ACHN (cell line): ENCODE measurements around the gene SLC26A3.

ENCODE experiments used
- DNase-seq: peaks from one replicate; pipeline ENCODE4 v3.0.0-alpha.2; 2015
- in situ Hi-C: cut with HindIII; loops from 2 replicates; pipeline ENCODE4 v1.10.0; 2017; ENCODE audit warnings: low sequenced_read_pairs, low pct_ligation_motif_present, low pct_unique_long_range_greater_than_20kb

SLC26A3 gene

DNA sequence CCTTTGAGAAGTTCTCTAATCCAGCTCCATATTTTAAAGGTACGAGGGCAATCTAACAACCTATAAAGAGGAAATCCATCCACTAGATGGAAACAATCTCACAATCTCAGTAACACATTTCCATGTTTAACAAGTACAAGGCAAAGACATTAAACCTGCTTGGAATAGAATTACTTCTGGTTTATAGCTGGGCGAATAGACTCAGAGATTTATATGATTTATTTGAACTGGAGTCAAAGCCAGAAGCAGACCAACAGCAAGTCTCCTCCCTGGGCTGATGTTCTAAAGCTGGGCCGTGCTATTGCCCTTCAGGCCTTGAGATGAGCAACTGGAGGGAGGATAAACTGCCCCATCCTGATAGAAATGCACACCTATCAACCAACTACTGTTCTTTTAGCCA is 25.3 kb downstream of the SLC26A3 start:
- in situ Hi-C loops, result no loop called here
- no peak for DNase-seq

- in situ Hi-C loops, result loop anchor here (25.0 kb wide), 1 partner anchor 89 kb away; no protein-coding TSS in a partner anchor
- no peak for DNase-seq
Observed at GRCh38 chr7:107773027-107773426, 30.0 kb downstream of the SLC26A3 start.

- in situ Hi-C loops, result loop anchor here (25.0 kb wide), 1 partner anchor 94 kb away; no protein-coding TSS in a partner anchor
- no peak for DNase-seq
Observed at GRCh38 chr7:107768263-107768662, 34.8 kb downstream of the SLC26A3 start.

DNA sequence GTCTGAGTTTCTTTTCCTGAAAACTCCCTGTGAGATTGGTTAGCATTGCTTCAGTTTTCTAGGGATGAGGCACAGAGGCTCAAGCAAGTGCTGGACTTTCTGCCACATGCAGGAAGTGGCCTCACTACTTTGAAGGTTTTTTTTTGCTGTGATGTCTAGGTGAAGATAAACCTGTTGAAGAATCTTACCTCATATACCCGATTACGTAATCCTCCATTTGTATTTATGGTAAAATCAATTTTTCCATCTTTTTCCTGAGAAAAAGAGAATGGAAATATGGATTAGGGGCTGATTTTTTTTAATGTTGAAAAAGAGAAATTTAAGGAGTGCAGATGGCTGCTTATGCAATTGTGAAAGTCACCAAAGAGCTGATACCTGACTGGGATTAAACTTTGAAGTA is 35.6 kb downstream of the SLC26A3 start:
- in situ Hi-C loops, result loop anchor here (25.0 kb wide), 1 partner anchor 95 kb away; no protein-coding TSS in a partner anchor
- no peak for DNase-seq

DNA sequence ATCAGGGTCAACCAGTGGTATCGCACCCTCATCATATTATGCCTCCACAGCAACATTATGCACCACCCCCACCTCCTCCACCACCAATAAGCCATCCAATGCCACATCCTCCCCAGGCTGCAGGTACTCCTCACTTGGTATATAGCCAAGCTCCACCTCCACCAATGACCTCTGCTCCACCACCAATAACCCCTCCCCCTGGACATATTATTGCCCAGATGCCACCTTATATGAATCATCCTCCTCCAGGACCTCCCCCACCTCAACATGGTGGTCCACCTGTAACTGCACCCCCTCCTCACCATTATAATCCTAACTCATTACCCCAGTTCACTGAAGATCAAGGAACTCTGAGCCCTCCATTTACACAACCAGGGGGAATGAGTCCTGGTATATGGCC is 44.4 kb downstream of the SLC26A3 start:
- DNase-seq, result no peak
- in situ Hi-C loops, result loop anchor here (25.0 kb wide), 1 partner anchor 104 kb away; no protein-coding TSS in a partner anchor

DNA sequence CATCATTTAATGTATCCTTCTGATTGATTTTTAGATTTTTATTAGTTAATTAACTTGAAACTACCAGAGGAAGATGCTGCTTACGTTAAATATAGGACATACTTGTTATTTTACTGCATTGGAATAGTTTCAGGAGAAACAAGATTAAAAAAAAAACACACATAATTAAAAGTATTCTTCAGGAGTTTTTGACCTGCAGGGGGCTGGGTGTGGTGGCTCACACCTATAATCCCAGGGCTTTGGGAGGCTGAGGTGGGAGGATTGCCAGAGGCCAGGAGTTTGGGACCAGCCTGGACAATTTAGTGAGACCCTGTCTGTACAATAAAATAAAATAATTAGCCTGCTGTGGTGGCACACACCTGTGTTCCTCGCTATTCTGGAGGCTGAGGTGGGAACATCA is 48.4 kb downstream of the SLC26A3 start:
- DNase-seq, result peak; percentile 19
- in situ Hi-C loops, result loop anchor here (25.0 kb wide), 1 partner anchor 108 kb away; no protein-coding TSS in a partner anchor

DNA sequence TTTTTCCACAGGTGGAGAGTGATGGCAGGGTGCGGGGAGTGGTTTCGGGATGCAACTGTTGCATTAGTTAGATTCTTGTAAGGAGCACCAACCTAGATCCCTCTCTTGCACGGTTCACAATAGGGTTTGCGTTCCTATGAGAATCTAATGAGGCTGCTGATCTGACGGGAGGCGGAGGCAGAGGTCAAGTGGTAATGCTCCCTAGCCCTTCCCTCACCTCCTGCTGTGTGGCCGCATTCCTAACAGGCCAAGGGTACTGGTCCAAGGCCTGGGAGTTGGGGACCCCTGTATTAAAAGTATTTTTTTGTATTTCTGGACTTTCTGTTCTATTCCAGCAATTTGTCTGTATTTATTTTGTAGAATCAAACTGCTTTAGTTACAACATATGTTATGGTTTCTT is 51.9 kb downstream of the SLC26A3 start:
- DNase-seq, result no peak
- in situ Hi-C loops, result loop anchor here (25.0 kb wide), 1 partner anchor 111 kb away; no protein-coding TSS in a partner anchor

DNA sequence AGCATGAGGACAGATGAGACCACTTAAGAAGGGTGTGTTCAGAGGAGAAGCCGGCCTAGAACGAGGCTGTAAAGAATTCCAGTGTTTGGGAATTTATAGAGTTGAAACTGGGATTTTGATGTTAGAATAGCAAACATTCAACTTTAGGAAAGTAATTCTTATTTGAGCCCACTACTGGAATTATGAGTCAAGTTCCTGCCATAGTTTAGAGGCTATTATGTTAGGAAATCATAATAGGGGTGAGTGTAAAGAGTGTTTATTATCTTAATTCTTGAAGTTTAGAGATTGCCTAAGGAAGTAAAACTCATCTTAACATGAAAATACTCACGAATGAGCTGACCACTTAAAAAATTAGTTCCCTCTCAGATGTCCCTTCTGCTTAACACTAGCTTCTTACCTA is 57.0 kb downstream of the SLC26A3 start:
- DNase-seq, result no peak
- in situ Hi-C loops, result no loop called here

DNA sequence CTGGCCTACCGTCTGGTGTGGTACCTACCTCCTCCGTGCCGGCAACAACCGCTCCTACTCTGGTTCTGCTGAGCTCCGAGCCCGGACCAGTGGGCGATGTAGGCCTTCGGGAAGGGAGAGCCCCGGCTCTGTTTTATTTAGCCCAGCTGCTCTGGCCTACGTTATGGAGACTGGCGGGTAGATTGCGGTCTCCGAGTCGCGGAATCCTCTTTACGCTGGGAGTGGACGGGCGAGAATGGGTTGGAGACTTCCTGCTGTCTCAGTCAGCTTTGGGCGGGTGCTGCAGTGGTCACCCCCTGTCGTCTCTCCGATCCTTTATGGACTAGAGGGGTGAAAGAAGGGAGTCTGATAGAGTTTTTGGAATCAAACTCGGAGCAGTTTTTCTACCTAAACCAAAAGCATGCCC is 58.7 kb downstream of the SLC26A3 start:
- in situ Hi-C loops, result no loop called here
- DNase-seq, result peak; percentile 67

DNA sequence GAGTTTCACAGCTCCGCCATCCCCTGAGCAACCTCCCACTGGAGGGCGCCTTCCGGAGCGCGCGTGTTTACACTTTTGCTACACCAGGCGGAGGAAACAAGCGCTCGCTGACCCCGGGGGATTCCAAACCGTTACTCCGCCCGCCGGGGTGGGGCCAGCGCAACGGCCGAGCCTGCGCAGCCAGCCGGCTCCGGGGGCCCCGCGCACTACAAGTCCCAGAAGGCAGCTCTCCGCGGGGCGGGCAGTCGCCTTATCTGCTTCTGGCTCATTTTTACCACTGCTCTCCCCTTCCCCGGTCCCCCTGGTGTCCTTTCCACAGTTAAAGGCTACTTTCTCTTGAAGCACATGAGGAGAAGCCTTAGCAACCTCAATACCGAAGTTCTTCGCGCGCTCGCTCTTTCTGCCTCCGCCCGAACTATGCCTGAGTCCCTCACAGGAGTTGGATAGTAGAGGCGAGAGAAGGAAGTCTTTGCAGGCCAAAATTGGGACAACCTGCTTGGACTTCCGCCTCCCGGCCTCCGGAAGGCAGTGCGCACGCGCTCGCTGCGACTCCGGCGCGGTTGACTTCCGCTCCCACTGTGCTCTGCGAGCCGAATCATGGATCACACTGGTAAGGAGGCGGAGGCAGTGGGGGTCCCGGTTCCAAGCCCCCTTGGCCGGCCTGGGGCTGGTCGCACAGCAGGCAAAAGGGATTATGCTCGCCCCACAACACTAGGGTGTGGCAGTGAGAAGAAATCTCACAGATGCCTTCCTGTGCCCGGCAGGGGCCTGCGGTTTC is 59.3 kb downstream of the SLC26A3 start, which contains the start of gene CBLL1:
Gene CBLL1 (plus strand): TSS at position 576 of the 778 bp plus-strand sequence. CDS start 22 bp downstream, at position 598.
- peak; percentile 99 for DNase-seq
- in situ Hi-C loops, result no loop called here

- no peak for DNase-seq
- in situ Hi-C loops, result no loop called here
Observed at GRCh38 chr7:107742678-107743566, 60.1 kb downstream of the SLC26A3 start.

DNA sequence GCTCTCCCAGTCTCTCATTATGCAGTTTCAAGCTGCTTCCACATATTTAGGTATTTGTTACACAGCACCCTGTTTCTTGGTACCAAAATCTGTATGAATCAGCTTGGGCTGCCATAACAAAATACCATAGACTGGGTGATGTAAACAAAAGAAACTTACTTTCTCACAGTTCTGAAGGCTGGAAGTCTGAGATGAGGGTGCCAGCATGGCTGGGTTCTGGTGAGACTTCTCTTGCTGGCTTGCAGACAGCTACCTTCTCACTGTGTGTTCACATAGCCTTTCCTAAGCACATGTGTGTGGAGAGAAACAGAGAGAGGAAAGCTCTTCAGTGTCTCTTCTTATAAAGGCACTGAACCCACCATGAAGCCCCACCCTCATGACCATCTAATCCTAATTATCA is 74.7 kb downstream of the SLC26A3 start:
- DNase-seq, result no peak
- in situ Hi-C loops, result no loop called here

- DNase-seq, result no peak
- in situ Hi-C loops, result no loop called here
Observed at GRCh38 chr7:107726356-107727130, 76.5 kb downstream of the SLC26A3 start.

- DNase-seq, result peak; percentile 70
- in situ Hi-C loops, result no loop called here
Observed at GRCh38 chr7:107725138-107725740, 77.8 kb downstream of the SLC26A3 start.

DNA sequence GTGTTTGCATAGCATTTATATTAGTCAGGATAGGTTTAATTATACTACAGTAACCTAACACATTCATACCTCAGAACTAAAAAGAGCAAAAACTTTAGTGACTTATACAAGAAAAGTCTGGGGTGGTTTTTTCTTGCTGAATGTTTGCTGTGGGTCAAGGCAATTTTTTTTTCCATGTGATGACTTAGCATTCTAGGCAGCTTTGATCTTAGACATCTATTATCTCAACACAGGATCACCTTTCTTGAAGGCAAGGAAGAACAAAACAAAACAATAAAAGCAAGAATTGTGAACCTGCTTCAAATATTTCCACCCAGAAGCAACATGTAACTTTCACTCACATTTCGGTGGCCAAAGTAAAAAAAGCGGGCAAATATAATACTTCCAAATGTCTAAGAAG is 79.8 kb downstream of the SLC26A3 start:
- DNase-seq, result no peak
- in situ Hi-C loops, result no loop called here

DNA sequence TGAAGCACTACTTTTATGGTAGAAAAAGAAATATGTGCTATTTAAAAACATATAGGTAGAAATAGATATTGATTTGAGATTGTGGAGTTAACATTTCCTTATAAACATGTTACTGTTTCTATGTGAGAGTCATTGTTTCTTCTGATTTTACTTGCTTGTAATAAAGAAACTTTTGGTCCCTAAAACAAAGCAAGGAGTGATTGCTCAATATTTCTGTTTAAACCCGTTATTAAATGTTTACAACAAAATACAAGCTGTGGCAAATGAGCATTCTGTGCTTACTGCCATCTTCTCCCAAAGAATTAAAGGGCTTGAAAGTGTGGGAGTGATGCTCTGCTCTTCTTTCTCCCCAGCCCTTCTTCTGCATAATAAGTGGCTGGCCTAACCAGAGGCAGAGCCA is 81.7 kb downstream of the SLC26A3 start:
- in situ Hi-C loops, result no loop called here
- no peak for DNase-seq

DNA sequence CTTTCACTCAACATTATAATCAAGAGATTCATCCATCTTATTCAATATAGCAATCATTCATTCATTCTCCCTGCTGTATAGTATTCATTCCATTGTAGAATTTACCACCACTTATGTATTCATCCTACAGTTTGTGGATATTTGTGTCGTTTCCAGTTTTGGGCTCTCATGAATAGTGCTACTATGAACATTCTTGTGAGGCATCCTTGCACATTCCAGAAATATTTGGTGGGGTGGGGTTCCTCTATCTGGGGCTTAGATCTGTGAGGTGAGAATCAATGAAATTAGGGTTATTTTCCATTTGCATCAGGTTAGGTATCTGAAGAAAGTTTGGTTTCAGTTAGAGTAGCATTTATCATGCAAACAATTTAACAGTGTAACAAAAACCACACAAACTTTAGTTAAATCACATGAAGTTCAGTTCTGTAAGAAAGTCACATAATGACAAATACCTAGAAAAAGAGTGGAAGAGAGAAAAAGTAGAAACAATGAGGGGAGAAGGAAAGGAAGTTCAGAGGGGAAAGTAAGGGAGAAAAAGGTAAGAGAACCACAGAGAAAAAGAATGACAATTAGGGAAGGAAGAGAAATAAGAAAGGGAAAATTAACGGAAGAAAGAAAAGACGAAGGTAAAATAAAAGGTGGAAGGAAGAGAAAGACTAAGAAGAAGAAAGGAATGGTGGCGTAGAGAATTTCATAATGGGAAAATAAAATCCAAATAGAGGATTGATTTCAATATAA is 84.4 kb downstream of the SLC26A3 start:
- no peak for DNase-seq

More for the DNA sequence above, 84.4 kb downstream of the SLC26A3 start:
- in situ Hi-C loops, result no loop called here
